BJ (cell line): ENCODE results near the gene MTF1. TPM values are rescaled to one million over a fixed set of nuclear protein-coding genes. Genes with fewer than 3 reads are reported as not detected.
"Not testable (repeated sequence)": the region's sequence is repeated elsewhere in the genome, so short reads cannot be mapped to it uniquely, and the experiment has no call there.

Experiments used
- CTCF ChIA-PET: fragments of 350-600 bp; formaldehyde crosslinking; extraction: SDS; loops from one replicate; lab custom pipeline; 2021; ENCODE audit warnings: antibody characterized with exemption, inconsistent platforms; lab: Yijun Ruan, JAX
- POLR2A ChIA-PET: fragments of 300-600 bp; sonication (Branson Sonifier 250); formaldehyde crosslinking; extraction: SDS; loops from one replicate; lab custom pipeline; 2021; ENCODE audit warnings: antibody characterized with exemption; lab: Charles Lee
- DNase-seq: peaks from one replicate; pipeline ENCODE4 v3.0.0-alpha.2; 2011; ENCODE audit warnings: low read depth
- H3K27me3 ChIP-seq: 2 replicates; pipeline ENCODE4 v1.6.0; 2011; ENCODE audit warnings: low read length; ENCODE audit not compliant: control insufficient read depth, insufficient read depth
- H3K36me3 ChIP-seq: 2 replicates; pipeline ENCODE4 v1.5.1; 2011; ENCODE audit warnings: low read length; ENCODE audit not compliant: control insufficient read depth, insufficient read depth
- H3K4me3 ChIP-seq: 2 replicates; pipeline ENCODE4 v1.5.1; 2011; ENCODE audit warnings: low read depth, mild to moderate bottlenecking, control low read depth, low read length
- CTCF ChIP-seq: IDR thresholded peaks from 2 replicates; pipeline ENCODE4 v1.5.1; 2011; ENCODE audit warnings: low read depth, mild to moderate bottlenecking, control low read depth, inconsistent platforms, low read length, moderate library complexity; ENCODE audit not compliant: insufficient read depth
- polyA plus RNA-seq: library from polyadenylated mRNA; depleted of rRNA; stranded (reverse); fragments of >200 nt; gene quantifications from 2 replicates; pipeline ENCODE4 v1.2.3, GENCODE V29; 2011

MTF1 gene
- polyA plus RNA-seq, 1 experiment: 6.9 TPM

DNA sequence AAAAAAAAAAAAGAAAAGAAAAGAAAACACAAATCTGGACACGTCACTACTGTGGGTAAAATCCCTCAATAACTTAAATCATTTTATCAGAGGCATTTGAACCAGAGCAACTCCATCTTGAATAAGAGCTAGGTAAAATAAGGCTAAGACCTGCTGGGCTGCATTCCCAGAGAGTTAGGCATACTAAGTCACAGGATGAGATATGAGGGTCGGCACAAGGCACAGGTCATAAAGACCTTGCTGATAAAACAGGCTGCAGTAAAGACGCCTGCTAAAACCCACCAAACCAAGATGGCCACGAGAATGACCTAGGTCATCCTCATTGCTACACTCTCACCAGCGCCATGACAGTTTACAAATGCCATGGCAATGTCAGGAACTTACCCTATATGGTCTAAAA is 43.6 kb upstream of the MTF1 start:
- peaks cover 2% of the 10 kb centered on the region; the same call in 1 of the 2 replicates for H3K36me3 ChIP-seq
- H3K27me3 ChIP-seq: no peaks in the 10 kb centered on the region
- no peak overlapping the region for H3K4me3 ChIP-seq
- TF ChIP-seq CTCF: no peak
- DNase-seq: no peak
- POLR2A ChIA-PET: no interaction called here
- CTCF ChIA-PET: interaction anchor here (0.6 kb wide), 1 partner anchor 17 kb away, joined by 3 read pairs; no protein-coding TSS in a partner anchor

DNA sequence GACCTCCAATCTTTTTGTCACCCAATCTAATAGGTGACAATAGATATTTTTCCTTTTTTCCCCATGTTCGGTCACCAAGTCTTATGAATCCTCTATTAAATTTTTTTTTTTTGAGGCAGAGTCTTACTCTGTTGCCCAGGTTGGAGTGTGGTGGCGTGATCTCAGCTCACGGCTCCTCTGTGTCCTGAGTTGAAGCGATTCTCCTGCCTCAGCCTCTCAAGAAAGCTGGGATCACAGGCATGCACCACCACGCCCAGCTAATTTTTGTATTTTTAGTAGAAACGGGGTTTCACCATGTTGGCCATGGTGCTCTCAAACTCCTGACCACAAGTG is 42.5 kb upstream of the MTF1 start:
- Histone ChIP-seq H3K36me3 (peaks cover 2% of the 10 kb centered on the region; the same call in 1 of the 2 replicates), H3K27me3 (no peaks in the 10 kb centered on the region), H3K4me3 (no peak overlapping the region)
- DNase-seq: no peak
- no peak for TF ChIP-seq CTCF
- ChIA-PET POLR2A (no interaction called here), CTCF (no interaction called here)

DNA sequence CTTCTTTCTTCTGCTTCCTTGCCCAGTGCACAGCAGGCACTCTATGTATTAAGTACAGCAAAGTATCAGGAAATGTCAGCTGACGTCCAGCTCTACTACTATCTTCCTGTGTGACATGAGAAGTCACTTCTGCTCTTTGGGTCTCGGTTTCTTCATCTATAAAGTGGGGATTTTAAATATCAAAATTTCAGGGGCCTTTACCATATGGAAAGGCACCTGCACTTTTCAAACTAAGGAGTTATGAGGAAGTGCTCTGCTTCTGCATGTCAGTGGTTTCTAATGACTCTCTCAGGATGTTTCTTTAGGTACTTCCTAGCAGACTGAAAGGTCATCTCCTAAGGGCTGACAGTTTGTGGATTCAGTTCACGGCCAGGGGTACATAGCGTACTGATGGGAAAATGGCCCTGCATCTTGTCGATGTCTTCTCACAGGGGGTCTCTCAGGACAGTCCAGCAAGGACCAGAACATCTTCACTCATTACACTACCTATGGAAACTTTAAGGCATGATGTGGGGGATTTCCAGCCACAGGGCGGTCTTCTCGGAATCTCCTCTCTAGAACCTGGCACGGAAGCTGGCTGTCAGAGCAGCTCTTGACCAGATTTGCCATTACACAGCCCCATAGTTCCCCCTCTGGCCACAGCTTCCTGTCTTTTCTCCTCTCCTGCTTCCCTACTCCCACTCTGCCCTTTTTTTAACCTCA is 42.0 kb upstream of the MTF1 start:
- no peak for TF ChIP-seq CTCF

DNA sequence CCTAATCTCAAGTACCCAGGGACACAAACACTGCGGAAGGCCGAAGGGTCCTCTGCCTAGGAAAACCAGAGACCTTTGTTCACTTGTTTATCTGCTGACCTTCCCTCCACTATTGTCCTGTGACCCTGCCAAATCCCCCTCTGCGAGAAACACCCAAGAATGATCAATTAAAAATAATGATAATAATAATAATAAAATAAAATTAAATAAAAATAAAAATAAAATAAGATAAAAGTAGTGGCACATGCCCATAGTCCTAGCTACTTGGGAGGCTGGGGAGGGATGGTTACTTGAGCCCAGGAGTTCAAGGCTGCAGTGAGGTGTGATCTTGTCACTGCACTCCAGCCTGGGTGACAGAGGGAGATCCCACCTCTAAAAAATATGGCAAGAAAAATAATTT is 38.2 kb upstream of the MTF1 start:
- DNase-seq, H3K4me3 ChIP-seq, POLR2A ChIA-PET, H3K36me3 ChIP-seq, H3K27me3 ChIP-seq: not testable (repeated sequence)
- CTCF ChIA-PET: interaction anchor here (0.6 kb wide), 1 partner anchor 9 kb away, joined by 3 read pairs; no protein-coding TSS in a partner anchor

More for the DNA sequence above, 42.0 kb upstream of the MTF1 start:
- DNase-seq: no peak
- POLR2A ChIA-PET: no interaction called here
- no peak overlapping the region for H3K4me3 ChIP-seq
- H3K27me3 ChIP-seq: no peaks in the 10 kb centered on the region
- peaks cover 2% of the 10 kb centered on the region; the same call in 1 of the 2 replicates for H3K36me3 ChIP-seq
- CTCF ChIA-PET: interaction anchor here (1.2 kb wide), 1 partner anchor 41 kb away, joined by 3 read pairs; no protein-coding TSS in a partner anchor

DNA sequence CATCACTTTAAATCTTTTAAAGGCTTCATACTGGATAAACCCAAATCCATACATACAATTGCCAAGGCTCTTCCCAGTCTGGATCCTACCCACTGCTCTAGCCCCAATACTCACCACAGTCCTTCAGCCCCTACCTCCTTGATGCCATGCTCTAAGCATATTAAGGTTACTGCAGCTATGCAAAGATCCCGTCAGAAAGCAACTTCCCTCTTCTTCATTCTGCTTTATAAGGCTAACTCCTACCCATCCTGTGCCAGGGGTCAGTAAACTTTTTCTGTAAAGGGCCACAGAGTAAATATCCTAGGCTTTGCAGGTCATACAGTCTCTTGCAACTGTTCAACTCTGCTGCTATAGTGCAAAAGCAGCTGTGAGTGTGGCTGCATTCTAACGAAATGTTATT is 34.3 kb upstream of the MTF1 start:
- CTCF ChIA-PET: interaction anchor here (0.6 to 4.1 kb wide), 3 partner anchors 9 to 83 kb away, joined by 3 to 28 read pairs (median 3); partner anchors contain the start of gene MTF1
- Histone ChIP-seq H3K27me3 (no peaks in the 10 kb centered on the region), H3K4me3 (no peak overlapping the region), H3K36me3 (peaks cover 6% of the 10 kb centered on the region; the same call in 1 of the 2 replicates)
- POLR2A ChIA-PET: no interaction called here
- no peak for TF ChIP-seq CTCF
- no peak for DNase-seq
